HepG2 (cell line): ENCODE results near the gene STAP2. TPM values are rescaled to one million over a fixed set of nuclear protein-coding genes. Genes with fewer than 3 reads are reported as not detected.

Experiments used
- ARID3A ChIP-seq: IDR thresholded peaks from 2 replicates; pipeline ENCODE4 v1.6.1; 2012; ENCODE audit warnings: low read depth, low read length, improper control_type of control experiment
- CBX1 ChIP-seq: IDR thresholded peaks from one replicate; pipeline ENCODE4 v1.6.1; 2016; ENCODE audit warnings: antibody characterized with exemption, low read depth
- CBX2 ChIP-seq, 2 experiments: fragments of 200-600 bp in 1 of 2; sonication (generic); formaldehyde crosslinking in 1 of 2; IDR thresholded peaks; 2 replicates each; pipeline versions ENCODE4 v1.7.0 to v1.8.1; 2018 to 2022; ENCODE audit warnings: low read depth in 2 of 2, low read length in 1 of 2, mild to moderate bottlenecking in 1 of 2, missing genetic modification reagents in 1 of 2
- CENPT ChIP-seq: sonication (generic); formaldehyde crosslinking; IDR thresholded peaks from 2 replicates; pipeline ENCODE4 v1.8.0; 2022; ENCODE audit warnings: low read depth, mild to moderate bottlenecking, moderate library complexity, missing genetic modification reagents
- DNMT3B ChIP-seq: conservative IDR thresholded peaks from 2 replicates; pipeline ENCODE4 v1.6.1; 2016; ENCODE audit warnings: missing biosample characterization, control low read depth
- DPF2 ChIP-seq: sonication (generic); formaldehyde crosslinking; IDR thresholded peaks from 2 replicates; pipeline ENCODE4 v1.4.0; 2020; ENCODE audit warnings: mild to moderate bottlenecking, low read depth, missing genetic modification reagents, borderline replicate concordance
- GFI1 ChIP-seq: sonication (generic); formaldehyde crosslinking; IDR thresholded peaks from 2 replicates; pipeline ENCODE4 v1.5.0; 2020; ENCODE audit warnings: missing genetic modification reagents, mild to moderate bottlenecking, borderline replicate concordance
- HNRNPK ChIP-seq: fragments of 200-400 bp; formaldehyde crosslinking; IDR thresholded peaks from 2 replicates; pipeline ENCODE4 v1.6.1; 2018; ENCODE audit warnings: low read length, low read depth, moderate library complexity, mild to moderate bottlenecking; ENCODE audit not compliant: poor library complexity, severe bottlenecking
- MEIS1 ChIP-seq: sonication (generic); formaldehyde crosslinking; IDR thresholded peaks from 2 replicates; pipeline ENCODE4 v1.9.0; 2021; ENCODE audit warnings: mild to moderate bottlenecking, missing genetic modification reagents, moderate library complexity, borderline replicate concordance
- MTF2 ChIP-seq: sonication (generic); formaldehyde crosslinking; IDR thresholded peaks from 2 replicates; pipeline ENCODE4 v1.5.0; 2020; ENCODE audit warnings: missing genetic modification reagents, borderline replicate concordance
- ONECUT2 ChIP-seq: sonication (generic); formaldehyde crosslinking; IDR thresholded peaks from 2 replicates; pipeline ENCODE4 v1.4.0; 2020; ENCODE audit warnings: missing genetic modification reagents
- RFXAP ChIP-seq: sonication (generic); formaldehyde crosslinking; IDR thresholded peaks from 2 replicates; pipeline ENCODE4 v1.4.0; 2020; ENCODE audit warnings: missing genetic modification reagents, borderline replicate concordance
- SMYD3 ChIP-seq: sonication (generic); formaldehyde crosslinking; IDR thresholded peaks from 2 replicates; pipeline ENCODE4 v1.8.1; 2023; ENCODE audit warnings: mild to moderate bottlenecking, missing genetic modification reagents
- SNAPC4 ChIP-seq: sonication (generic); formaldehyde crosslinking; IDR thresholded peaks from 2 replicates; pipeline ENCODE4 v1.4.0; 2020; ENCODE audit warnings: mild to moderate bottlenecking, missing genetic modification reagents
- TCF7L2 ChIP-seq: IDR thresholded peaks from 2 replicates; pipeline ENCODE4 v1.6.1; 2011; ENCODE audit warnings: mild to moderate bottlenecking, low read depth, low read length, moderate library complexity
- TSC22D2 ChIP-seq: sonication (generic); formaldehyde crosslinking; IDR thresholded peaks from 2 replicates; pipeline ENCODE4 v1.5.1; 2020; ENCODE audit warnings: missing genetic modification reagents, mild to moderate bottlenecking, borderline replicate concordance
- XBP1 ChIP-seq: sonication (generic); formaldehyde crosslinking; IDR thresholded peaks from 2 replicates; pipeline ENCODE4 v1.5.0; 2020; ENCODE audit warnings: missing genetic modification reagents
- ZNF589 ChIP-seq: sonication (generic); formaldehyde crosslinking; conservative IDR thresholded peaks from 2 replicates; pipeline ENCODE4 v1.8.0; 2022; ENCODE audit warnings: mild to moderate bottlenecking, moderate library complexity, missing genetic modification reagents
- ZNF629 ChIP-seq: sonication (generic); formaldehyde crosslinking; conservative IDR thresholded peaks from 2 replicates; pipeline ENCODE4 v1.5.0; 2020; ENCODE audit warnings: missing genetic modification reagents
- ZNF720 ChIP-seq: sonication (generic); formaldehyde crosslinking; IDR thresholded peaks from 2 replicates; pipeline ENCODE4 v1.4.0; 2020; ENCODE audit warnings: missing genetic modification reagents
- ZNF773 ChIP-seq: sonication (generic); formaldehyde crosslinking; IDR thresholded peaks from 2 replicates; pipeline ENCODE4 v1.4.0; 2020; ENCODE audit warnings: missing genetic modification reagents, borderline replicate concordance
- polyA plus RNA-seq, 8 experiments: library from polyadenylated mRNA; depleted of rRNA in 3 of 8; stranded (reverse) in 7 of 8; unstranded in 1 of 8; fragments of >200 nt; fragmentation: Illumina TruSeq in 4 of 8; extraction: Trizol in 4 of 8; gene quantifications; 2 replicates each; pipeline versions ENCODE4 v1.2.1 to v1.2.3, GENCODE V29; 2011 to 2016; ENCODE audit warnings: low read depth in 4 of 8, missing spikeins in 1 of 8, mixed read lengths in 1 of 8; ENCODE audit not compliant: insufficient read depth in 1 of 8
- total RNA-seq, 5 experiments: library from RNA; depleted of rRNA; stranded (reverse); fragments of >200 nt; fragmentation: Illumina TruSeq; extraction: Trizol; gene quantifications; 2 replicates each; pipeline ENCODE4 v1.2.3, GENCODE V29; 2016; ENCODE audit warnings: low read depth in 1 of 5
- TF ChIP-seq, protein P1 (sequence below): sonication (generic); formaldehyde crosslinking; IDR thresholded peaks from 2 replicates; pipeline ENCODE4 v1.8.1; 2023; ENCODE audit warnings: mild to moderate bottlenecking, missing genetic modification reagents, borderline replicate concordance

The STAP2 gene
- total and polyA plus RNA-seq, 2 of the 13 experiments (the other 11 are each of a cell fraction or from before 2014, with no cell fraction given): 39.0 to 43.7 TPM

DNA sequence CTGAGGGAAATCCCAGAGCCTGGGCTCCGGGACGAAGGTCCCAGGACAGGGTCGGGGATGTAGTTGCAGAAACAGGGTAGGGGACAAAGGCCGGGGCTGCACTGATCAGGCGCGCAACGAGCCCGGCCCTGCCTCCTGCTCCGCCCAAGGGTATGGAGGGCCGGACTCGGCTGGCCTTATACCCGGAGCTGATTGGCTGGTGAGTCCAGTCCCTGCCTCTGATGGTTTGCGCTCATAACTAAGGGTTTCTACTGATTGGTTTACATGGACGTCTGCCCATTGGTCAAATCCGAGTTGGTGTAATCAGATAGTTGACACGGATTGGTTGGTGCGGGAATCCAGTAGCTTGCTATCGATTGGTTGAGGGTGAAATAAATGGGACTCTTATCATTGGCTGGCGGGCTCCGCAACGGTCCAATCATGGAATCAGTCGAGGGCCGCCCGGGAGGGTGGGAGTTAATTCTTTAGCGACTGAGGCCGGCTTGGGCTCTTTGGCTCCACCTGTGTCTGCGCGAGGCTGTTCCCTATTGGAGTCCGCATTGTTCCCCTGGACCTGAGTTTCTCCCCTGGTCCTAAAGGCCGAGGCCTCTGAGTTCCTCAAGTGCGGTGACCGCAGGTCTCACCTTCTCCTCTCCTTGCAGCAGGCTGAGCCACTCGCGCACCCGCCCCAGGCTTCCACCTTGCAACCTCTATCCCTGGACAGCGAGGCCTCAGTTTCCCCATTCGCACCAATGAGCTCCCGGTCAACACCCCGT lies 4.2 kb upstream of the STAP2 start (continued):
- TF ChIP-seq SNAPC4 (CRISPR knock-in tag) (no peak), ZNF720 (CRISPR knock-in tag) (no peak), DPF2 (CRISPR knock-in tag) (peak; percentile 12; the same call in 1 of the 2 replicates), MEIS1 (CRISPR knock-in tag) (peak; percentile 11; the same call in 1 of the 2 replicates), ONECUT2 (peak; percentile 80), MTF2 (no peak), ZNF589 (CRISPR knock-in tag) (no peak), GFI1 (peak; percentile 65; the same call in 1 of the 2 replicates), TSC22D2 (0 out of 2 replicates have a peak, but pooled peaks have one; percentile 53), CBX2 (IDR thresholded peaks at IDR 0.05; ENCODE audit: low read depth, low read length) (no peak), CBX2 (CRISPR knock-in tag; IDR thresholded peaks at IDR 0.05; ENCODE audit: low read depth) (no peak), HNRNPK (no peak), XBP1 (CRISPR knock-in tag) (no peak), DNMT3B (CRISPR knock-in tag) (0 out of 2 replicates have a peak, but pooled peaks have one; percentile 50), SMYD3 (CRISPR knock-in tag) (no peak), RFXAP (peak; percentile 97), ZNF629 (CRISPR knock-in tag) (no peak), TCF7L2 (no peak), ZNF773 (no peak), CENPT (no peak), ARID3A (peak; percentile 79; the same call in 1 of the 2 replicates), CBX1 (no peak)
- TF ChIP-seq, protein P1, sequence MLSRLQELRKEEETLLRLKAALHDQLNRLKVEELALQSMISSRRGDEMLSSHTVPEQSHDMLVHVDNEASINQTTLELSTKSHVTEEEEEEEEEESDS (CRISPR knock-in tag): no peak
